Kidney glomerular epithelial cell (primary cell): Measurements from ENCODE around the gene TAS2R43.
"Not testable (repeated sequence)": the region's sequence is repeated elsewhere in the genome, so short reads cannot be mapped to it uniquely, and the experiment has no call there.

Source experiments
- DNase-seq: peaks from one replicate; lab custom pipeline; 2025; lab: John Stamatoyannopoulos, UW

Gene TAS2R43

GRCh38 chr12:11092128-11092527 lies at the start of gene TAS2R43:
TAS2R43 (minus strand) TSS chr12:11092313; CDS start chr12:11092229, 84 bp downstream.
- no peak for DNase-seq

GRCh38 chr12:11136075-11136474 lies 44.0 kb upstream of the TAS2R43 start:
- no peak for DNase-seq

- DNase-seq = no peak
Measured at GRCh38 chr12:11134305-11134704, 42.2 kb upstream of the TAS2R43 start, which contains the start of gene TAS2R30. TAS2R30 (minus strand) TSS chr12:11134644; CDS start chr12:11134244, 400 bp downstream.

- no peak for DNase-seq
Measured at GRCh38 chr12:11133816-11134215, 41.7 kb upstream of the TAS2R43 start.

GRCh38 chr12:11133162-11133561 lies 41.0 kb upstream of the TAS2R43 start:
- no peak for DNase-seq

GRCh38 chr12:11130999-11131398 lies 38.9 kb upstream of the TAS2R43 start:
- no peak for DNase-seq

- no peak for DNase-seq
Measured at GRCh38 chr12:11130382-11130781, 38.3 kb upstream of the TAS2R43 start.

GRCh38 chr12:11114130-11114529 lies 22.0 kb upstream of the TAS2R43 start:
- not testable (repeated sequence) for DNase-seq

GRCh38 chr12:11111213-11111612 lies 19.1 kb upstream of the TAS2R43 start:
- DNase-seq = not testable (repeated sequence)

- no peak for DNase-seq
Measured at GRCh38 chr12:11108862-11109261, 16.7 kb upstream of the TAS2R43 start.

- DNase-seq = no peak
Measured at GRCh38 chr12:11107719-11108118, 15.6 kb upstream of the TAS2R43 start.

- DNase-seq = no peak
Measured at GRCh38 chr12:11106288-11106687, 14.2 kb upstream of the TAS2R43 start.

- DNase-seq = no peak
Measured at GRCh38 chr12:11105546-11105945, 13.4 kb upstream of the TAS2R43 start.

- not testable (repeated sequence) for DNase-seq
Measured at GRCh38 chr12:11094910-11095309, 2.8 kb upstream of the TAS2R43 start.

- no peak for DNase-seq
Measured at GRCh38 chr12:11089246-11089645, 2.9 kb downstream of the TAS2R43 start.

- no peak for DNase-seq
Measured at GRCh38 chr12:11085419-11085818, 6.7 kb downstream of the TAS2R43 start.

GRCh38 chr12:11081987-11082386 lies 10.1 kb downstream of the TAS2R43 start:
- no peak for DNase-seq

- DNase-seq = no peak
Measured at GRCh38 chr12:11078246-11078645, 13.9 kb downstream of the TAS2R43 start.

GRCh38 chr12:11075642-11076041 lies 16.5 kb downstream of the TAS2R43 start:
- DNase-seq = no peak

- DNase-seq = no peak
Measured at GRCh38 chr12:11071414-11071813, 20.7 kb downstream of the TAS2R43 start.

GRCh38 chr12:11070999-11071398 lies 21.1 kb downstream of the TAS2R43 start:
- no peak for DNase-seq

- no peak for DNase-seq
Measured at GRCh38 chr12:11069854-11070365, 22.2 kb downstream of the TAS2R43 start.

- DNase-seq = no peak
Measured at GRCh38 chr12:11067514-11067913, 24.6 kb downstream of the TAS2R43 start.

- not testable (repeated sequence) for DNase-seq
Measured at GRCh38 chr12:11062194-11062593, 29.9 kb downstream of the TAS2R43 start, which contains the start of gene TAS2R46. TAS2R46 (minus strand) TSS chr12:11062294; CDS start chr12:11062294, 0 bp downstream.
